Measurements from ENCODE around the gene CTSS.

Gene CTSS

GRCh38 chr1:150683914-150684313, 81.7 kb downstream of the CTSS start:
- H3K36me3 ChIP-seq (ENCODE audit: control insufficient read depth in 1 of 2, insufficient read depth in 2 of 2, low read length in 2 of 2) = peaks cover 4 to 27% of the 10 kb centered on the region in 2 donors
- no peaks in the 10 kb centered on the region for H3K4me1 ChIP-seq (ENCODE audit: control insufficient read depth in 1 of 2, insufficient read depth in 2 of 2, low read length in 2 of 2)
- H3K9me3 ChIP-seq (ENCODE audit: control insufficient read depth in 1 of 2, low read length in 2 of 2) = no peaks in the 10 kb centered on the region
- H3K9ac ChIP-seq (ENCODE audit: low read depth in 1 of 2, low read length in 2 of 2) = no peak overlapping the region
- no peak overlapping the region for H3K4me3 ChIP-seq (ENCODE audit: low read depth in 1 of 2, low read length in 2 of 2)
- no peak overlapping the region for H3K27ac ChIP-seq (ENCODE audit: low read depth, low read length)
- no peaks in the 10 kb centered on the region for H3K27me3 ChIP-seq (ENCODE audit: control insufficient read depth in 1 of 2, insufficient read depth in 2 of 2, low read length in 2 of 2)
